GM19193 (cell line): ENCODE data around the gene GNAS.
A peak's percentile ranks its signal among the peaks of the same experiment; 100 is the strongest.

ENCODE experiments used
- POLR2A ChIP-seq: IDR thresholded peaks from 4 replicates; pipeline ENCODE4 v1.6.1; 2011; ENCODE audit not compliant: insufficient read depth, insufficient read length; ENCODE audit errors: extremely low read depth

The GNAS gene

DNA sequence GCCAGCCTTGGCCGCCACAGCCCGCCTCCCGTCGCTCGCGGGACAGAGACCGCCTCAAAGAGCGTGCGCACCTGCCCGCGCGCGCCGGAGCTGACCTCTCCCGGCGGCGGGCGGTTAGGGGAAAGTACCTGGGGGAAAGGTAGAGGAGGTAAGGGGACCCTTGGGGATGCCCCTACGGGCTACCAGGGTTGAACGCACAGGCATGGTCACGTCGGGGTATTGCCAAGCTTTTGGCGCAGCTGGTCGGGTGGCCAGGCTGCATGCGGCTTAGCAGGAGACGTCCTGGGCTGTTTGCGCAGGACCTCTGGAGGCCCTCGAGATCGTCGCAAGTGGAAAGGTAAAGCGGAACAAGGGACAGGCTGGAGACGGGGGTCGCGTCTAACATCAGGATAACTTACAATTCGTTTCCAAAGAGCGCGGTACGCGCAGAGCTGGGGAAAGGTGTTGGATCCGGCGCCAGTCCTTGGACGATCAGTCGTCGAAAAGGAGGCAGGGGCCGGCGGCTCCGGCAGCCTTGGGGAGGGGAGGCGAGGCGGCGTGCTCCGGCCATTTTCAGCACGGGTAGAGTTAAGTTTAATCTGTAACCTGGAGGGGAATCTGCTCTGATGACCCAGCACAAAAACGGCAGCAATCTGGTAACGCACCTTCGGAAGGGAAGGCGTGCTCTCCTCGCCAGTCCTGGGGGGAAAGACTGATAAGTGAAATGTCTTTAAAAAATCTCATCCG, 10.8 kb upstream of the GNAS start:
- TF ChIP-seq POLR2A: no peak

GRCh38 chr20:58842276-58842675, 10.2 kb upstream of the GNAS start:
- TF ChIP-seq POLR2A: no peak

DNA sequence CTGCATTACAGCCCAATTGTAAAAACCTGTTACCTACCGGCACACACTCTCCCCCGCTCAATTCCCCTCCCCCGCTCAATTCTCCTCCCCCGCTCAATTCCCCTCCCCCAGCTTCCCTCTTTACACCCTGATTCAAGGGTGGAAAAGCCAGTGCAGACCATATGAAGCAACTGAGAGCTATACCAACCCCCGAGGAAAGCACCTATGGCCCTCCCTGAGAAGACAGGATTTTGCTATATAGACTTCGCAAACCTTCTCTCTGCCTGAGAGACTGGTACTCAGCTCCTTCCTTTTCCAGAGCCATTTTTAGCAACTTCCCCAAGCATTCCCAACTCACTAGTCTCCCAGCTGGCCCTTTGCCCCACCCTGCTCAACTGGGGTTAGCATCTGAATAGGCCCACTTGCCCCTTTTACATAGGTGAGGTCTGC, 9.4 kb upstream of the GNAS start:
- TF ChIP-seq POLR2A: no peak

- TF ChIP-seq POLR2A: no peak
These were observed 6.8 kb upstream of the GNAS start for GRCh38 chr20:58845706-58846105.

DNA sequence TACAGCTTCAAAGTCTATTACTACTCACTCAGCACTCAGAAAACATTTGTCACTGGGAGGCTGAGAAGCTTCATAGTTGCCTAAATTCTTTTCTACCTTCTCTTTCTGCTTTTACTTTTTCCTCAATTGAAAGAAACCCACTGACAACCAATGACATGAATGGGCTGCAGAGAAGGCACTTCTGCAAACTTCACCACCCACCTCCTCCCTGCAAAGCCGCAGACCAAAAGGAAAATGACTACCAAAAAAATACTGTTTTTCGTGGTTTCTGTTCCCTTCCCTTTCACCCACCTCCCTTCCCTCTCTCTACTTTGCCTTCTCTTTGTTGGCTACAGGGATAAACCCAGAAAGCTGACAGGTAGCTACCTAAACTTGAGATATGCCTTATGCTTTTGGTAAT, 5.1 kb upstream of the GNAS start:
- no peak for TF ChIP-seq POLR2A

DNA sequence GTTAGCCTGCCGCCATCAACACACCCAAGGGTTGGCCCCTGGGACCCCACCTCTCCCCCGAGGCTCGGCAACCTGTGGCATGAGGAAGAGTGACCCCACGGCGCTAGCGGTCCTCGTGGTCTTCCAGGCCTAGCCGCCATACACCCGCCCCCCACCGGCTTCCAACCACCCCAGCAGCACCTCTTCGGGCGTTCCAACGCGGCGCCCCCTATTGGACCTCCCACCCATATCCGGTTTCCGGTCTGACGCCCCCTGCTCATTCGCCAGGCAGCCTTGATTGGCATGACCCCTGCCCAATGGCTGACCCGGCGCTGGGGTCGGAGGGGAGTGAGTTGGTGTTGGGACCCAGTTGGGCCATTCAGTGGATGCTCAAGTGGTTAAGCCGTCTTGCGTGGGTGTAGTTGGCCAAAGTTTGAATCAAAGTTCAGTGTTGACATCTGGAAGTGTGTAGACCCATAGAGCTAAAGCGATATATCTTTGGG, 1.8 kb upstream of the GNAS start, which contains the start of gene GNAS-AS1:
Gene GNAS-AS1, minus strand, starts transcription at position 210 of the 482 bp plus-strand sequence.
- peak; percentile 61 for TF ChIP-seq POLR2A

- TF ChIP-seq POLR2A: no peak
These were observed 1.1 kb upstream of the GNAS start for GRCh38 chr20:58851221-58851968.

- TF ChIP-seq POLR2A: no peak
These were observed 502 bp upstream of the GNAS start for GRCh38 chr20:58851969-58852458.

DNA sequence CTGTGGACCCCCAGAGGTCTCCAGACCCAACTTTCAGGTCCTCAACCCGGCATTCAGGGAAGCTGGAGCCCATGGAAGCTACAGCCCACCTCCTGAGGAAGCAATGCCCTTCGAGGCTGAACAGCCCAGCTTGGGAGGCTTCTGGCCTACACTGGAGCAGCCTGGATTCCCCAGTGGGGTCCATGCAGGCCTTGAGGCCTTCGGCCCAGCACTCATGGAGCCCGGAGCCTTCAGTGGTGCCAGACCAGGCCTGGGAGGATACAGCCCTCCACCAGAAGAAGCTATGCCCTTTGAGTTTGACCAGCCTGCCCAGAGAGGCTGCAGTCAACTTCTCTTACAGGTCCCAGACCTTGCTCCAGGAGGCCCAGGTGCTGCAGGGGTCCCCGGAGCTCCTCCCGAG, 950 bp downstream of the GNAS start:
- TF ChIP-seq POLR2A: no peak

DNA sequence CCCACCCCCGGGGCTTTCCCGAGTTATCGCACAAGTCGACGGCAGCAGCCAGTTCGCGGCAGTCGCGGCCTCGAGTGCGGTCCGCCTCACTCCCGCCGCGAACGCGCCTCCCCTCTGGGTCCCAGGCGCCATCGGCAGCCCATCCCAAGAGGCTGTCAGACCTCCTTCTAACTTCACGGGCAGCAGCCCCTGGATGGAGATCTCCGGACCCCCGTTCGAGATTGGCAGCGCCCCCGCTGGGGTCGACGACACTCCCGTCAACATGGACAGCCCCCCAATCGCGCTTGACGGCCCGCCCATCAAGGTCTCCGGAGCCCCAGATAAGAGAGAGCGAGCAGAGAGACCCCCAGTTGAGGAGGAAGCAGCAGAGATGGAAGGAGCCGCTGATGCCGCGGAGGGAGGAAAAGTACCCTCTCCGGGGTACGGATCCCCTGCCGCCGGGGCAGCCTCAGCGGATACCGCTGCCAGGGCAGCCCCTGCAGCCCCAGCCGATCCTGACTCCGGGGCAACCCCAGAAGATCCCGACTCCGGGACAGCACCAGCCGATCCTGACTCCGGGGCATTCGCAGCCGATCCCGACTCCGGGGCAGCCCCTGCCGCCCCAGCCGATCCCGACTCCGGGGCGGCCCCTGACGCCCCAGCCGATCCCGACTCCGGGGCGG, 1.6 kb downstream of the GNAS start:
- no peak for TF ChIP-seq POLR2A

DNA sequence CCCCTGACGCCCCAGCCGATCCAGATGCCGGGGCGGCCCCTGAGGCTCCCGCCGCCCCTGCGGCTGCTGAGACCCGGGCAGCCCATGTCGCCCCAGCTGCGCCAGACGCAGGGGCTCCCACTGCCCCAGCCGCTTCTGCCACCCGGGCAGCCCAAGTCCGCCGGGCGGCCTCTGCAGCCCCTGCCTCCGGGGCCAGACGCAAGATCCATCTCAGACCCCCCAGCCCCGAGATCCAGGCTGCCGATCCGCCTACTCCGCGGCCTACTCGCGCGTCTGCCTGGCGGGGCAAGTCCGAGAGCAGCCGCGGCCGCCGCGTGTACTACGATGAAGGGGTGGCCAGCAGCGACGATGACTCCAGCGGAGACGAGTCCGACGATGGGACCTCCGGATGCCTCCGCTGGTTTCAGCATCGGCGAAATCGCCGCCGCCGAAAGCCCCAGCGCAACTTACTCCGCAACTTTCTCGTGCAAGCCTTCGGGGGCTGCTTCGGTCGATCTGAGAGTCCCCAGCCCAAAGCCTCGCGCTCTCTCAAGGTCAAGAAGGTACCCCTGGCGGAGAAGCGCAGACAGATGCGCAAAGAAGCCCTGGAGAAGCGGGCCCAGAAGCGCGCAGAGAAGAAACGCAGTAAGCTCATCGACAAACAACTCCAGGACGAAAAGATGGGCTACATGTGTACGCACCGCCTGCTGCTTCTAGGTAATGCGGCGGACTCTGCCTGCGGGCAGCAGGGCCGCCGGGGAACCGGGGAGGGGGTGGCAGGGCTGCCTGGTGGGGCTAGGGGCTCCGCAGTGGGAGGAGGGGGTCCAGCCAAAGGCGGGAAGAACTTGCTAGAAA, 2.3 kb downstream of the GNAS start:
- no peak for TF ChIP-seq POLR2A

- no peak for TF ChIP-seq POLR2A
These were observed 3.2 kb downstream of the GNAS start for GRCh38 chr20:58855506-58856389.

- no peak for TF ChIP-seq POLR2A
These were observed 10.7 kb downstream of the GNAS start for GRCh38 chr20:58863044-58863790.
